Measurements from ENCODE around the gene CTDSPL2. TPM values are rescaled to one million over a fixed set of nuclear protein-coding genes. Genes with fewer than 3 reads are reported as not detected.

Gene CTDSPL2
- total RNA-seq (2013; cell fraction: nucleolus; rRNA removed), result 254 and 299 TPM in 2 replicates
- total RNA-seq (2014; rRNA removed) (71.0 and 77.1 TPM in 2 replicates), total RNA-seq (2014; rRNA removed; fragmentation: Illumina TruSeq; extraction: Trizol) (61.6 and 62.1 TPM in 2 replicates), total RNA-seq (2021) (48.0 and 49.5 TPM in 2 replicates), polyA plus RNA-seq (2011; rRNA removed) (60.7 and 89.1 TPM in 2 replicates), polyA plus RNA-seq (2014; fragmentation: Illumina TruSeq; extraction: Trizol) (48.6 and 53.7 TPM in 2 replicates), polyA plus RNA-seq (2014; fragmentation: Nextera tagmentation; extraction: Ambion mirVana) (10 to 100 TPM; 10.7 to 14.3 TPM), polyA plus RNA-seq (2014; rRNA removed) (22.9 and 34.8 TPM in 2 replicates), polyA plus RNA-seq (2016; fragmentation: Nextera tagmentation; extraction: Ambion mirVana) (10 to 100 TPM; 41.0 to 41.3 TPM), polyA minus RNA-seq (2011; rRNA and poly(A)+ RNA removed) (94.8 and 152 TPM in 2 replicates), Bru-seq, nascent RNA (percentile 86 among the genes with signal in this experiment), BruChase-seq, experiment 1, labeled RNA remaining after a 6-hour chase (percentile 81 among the genes with signal in this experiment), BruChase-seq, experiment 2, labeled RNA remaining after a 2-hour chase (percentile 87 among the genes with signal in this experiment)
- polyA plus RNA-seq (2011; ENCODE audit: low read depth), result 5.8 TPM
- 20.1 and 26.4 TPM in 2 replicates for polyA plus RNA-seq (2011; cell fraction: cytosol; rRNA removed)
- polyA plus RNA-seq (2011; cell fraction: nucleus; rRNA removed), result 26.3 and 34.2 TPM in 2 replicates
- 18.8 and 25.4 TPM in 2 replicates for polyA plus RNA-seq (2012)
- 37.2 and 47.1 TPM in 2 replicates for polyA minus RNA-seq (2011; cell fraction: cytosol; rRNA and poly(A)+ RNA removed)
- 111 and 167 TPM in 2 replicates for polyA minus RNA-seq (2011; cell fraction: nucleus; rRNA and poly(A)+ RNA removed)
- long read RNA-seq, experiment 1, full-length matches to known transcripts, result 15 of 19 reads
- long read RNA-seq, experiment 1, partial matches to known transcripts, result 0 of 19 reads
- long read RNA-seq, experiment 1, other reads (novel, unspliced or antisense), result 4 of 19 reads
- long read RNA-seq, experiment 2, full-length matches to known transcripts, result 29 of 63 reads
- long read RNA-seq, experiment 2, partial matches to known transcripts, result 17 of 63 reads
- long read RNA-seq, experiment 2, other reads (novel, unspliced or antisense), result 17 of 63 reads

GRCh38 chr15:44426975-44427755 lies at the start of gene CTDSPL2:
CTDSPL2 (plus strand) TSS chr15:44427629; CDS start chr15:44459015, 31,386 bp downstream.
- peak; percentile 89 for FAIRE-seq
- TF ChIP-seq ATF7 (IDR thresholded peaks at IDR 0.05; ENCODE audit: low read depth) (peak; percentile 75; the same call in 1 of the 2 replicates), NR2F1 (conservative IDR thresholded peaks at IDR 0.05) (peak; percentile 9; the same call in 1 of the 2 replicates), TCF12 (IDR thresholded peaks at IDR 0.05; ENCODE audit: low read depth, low read length) (peak; percentile 6; the same call in 1 of the 2 replicates), PBX3 (IDR thresholded peaks at IDR 0.05; ENCODE audit: insufficient replicate concordance, low read depth, low read length) (no peak), RELA (IDR thresholded peaks at IDR 0.05; ENCODE audit: borderline replicate concordance, partially characterized antibody) (peak; percentile 12), STAT1 (conservative IDR thresholded peaks at IDR 0.05) (peak; percentile 91), ASH2L (IDR thresholded peaks at IDR 0.05; ENCODE audit: borderline replicate concordance, low read depth) (0 out of 2 replicates have a peak, but pooled peaks have one; percentile 41), MTA3 (IDR thresholded peaks at IDR 0.05; ENCODE audit: borderline replicate concordance, low read length) (no peak; the same call in 1 of the 2 replicates), NR2C2 (IDR thresholded peaks at IDR 0.05; ENCODE audit: borderline replicate concordance, control insufficient read depth, insufficient read length, low read depth) (no peak), SUPT20H (IDR thresholded peaks at IDR 0.05; ENCODE audit: borderline replicate concordance, control insufficient read depth, low read depth, low read length) (no peak), CEBPZ (IDR thresholded peaks at IDR 0.05; ENCODE audit: low read depth, low read length) (no peak)

More at GRCh38 chr15:44426975-44427755, at the start of gene CTDSPL2:
- H3K9me3 ChIP-seq (replicated peaks; ENCODE audit: control insufficient read depth, insufficient read depth, low read length), result no peaks in the 10 kb centered on the region
- peak within 1 kb of the TSS; percentile 93 for H3K27ac ChIP-seq (ENCODE audit: control insufficient read depth, insufficient read depth)
- H3K9ac ChIP-seq (ENCODE audit: control insufficient read depth, insufficient read depth, low read length), result peak within 1 kb of the TSS; percentile 97
- peaks cover 0 to 9% of the 10 kb centered on the region in 2 experiments; a peak in 3 of 4 replicates for H3K36me3 ChIP-seq (ENCODE audit: control insufficient read depth in 2 of 2, insufficient read depth in 2 of 2, low read length in 1 of 2)
- POLR2A ChIA-PET, result interaction anchor here (0.5 to 2.4 kb wide), 8 partner anchors 9 to 1921 kb away, joined by 3 to 7 read pairs (median 4); partner anchors contain the start of gene GOLM2
- H3K79me2 ChIP-seq (ENCODE audit: control insufficient read depth, insufficient read depth, low read length), result peaks cover 54% of the 10 kb centered on the region
- H2AFZ ChIP-seq (ENCODE audit: control insufficient read depth, low read depth, low read length), result peak within 1 kb of the TSS; percentile 91
- peak within 1 kb of the TSS; percentile 80 for H3K4me3 ChIP-seq
- H3K27me3 ChIP-seq (replicated peaks in 1 of 2; ENCODE audit: control insufficient read depth in 2 of 2, insufficient read depth in 2 of 2, low read length in 1 of 2), result no peaks in the 10 kb centered on the region
- in situ Hi-C loops (cut with MboI) (no loop called here), intact Hi-C loops (cut with micrococcal nuclease; ENCODE audit: unreplicated experiment) (loop anchor here (5.0 kb wide), 1 partner anchor 140 kb away; the partner anchor contains the start of gene GOLM2)
- CTCF ChIA-PET, result interaction anchor here (0.6 to 2.0 kb wide), 12 partner anchors 9 to 367 kb away, joined by 3 to 9 read pairs (median 3); no protein-coding TSS in a partner anchor
- no peaks in the 10 kb centered on the region for H3K4me1 ChIP-seq (ENCODE audit: control insufficient read depth, insufficient read depth, low read length)
- peak; percentile 91 for DNase-seq (ENCODE audit: low read depth, low spot score)
- 1% methylated on average over 53 of the region's 53 CpGs for WGBS (ENCODE audit: insufficient coverage, insufficient replicate concordance, low lambda C conversion rate, missing lambda C conversion rate)
- peak within 1 kb of the TSS; percentile 67 for H3K4me2 ChIP-seq (ENCODE audit: control insufficient read depth, insufficient read depth)
- ATAC-seq, result peak; percentile 97
- RAD21 ChIA-PET (ENCODE audit: unreplicated experiment), result interaction anchor here (0.5 to 4.0 kb wide), 11 partner anchors 8 to 975 kb away, joined by 3 to 17 read pairs (median 3); partner anchors contain the start of gene GOLM2
- no TSS peak for BruUV-seq (replicated peaks)
- SMC1A ChIA-PET (ENCODE audit: uncharacterized antibody, unreplicated experiment), result interaction anchor here (0.5 to 2.2 kb wide), 20 partner anchors 9 to 310 kb away, joined by 3 to 13 read pairs (median 4); no protein-coding TSS in a partner anchor
- no peaks in the 10 kb centered on the region for H4K20me1 ChIP-seq (ENCODE audit: control insufficient read depth, insufficient read depth)

Data from GM12878 (cell line).